ENCODE measurements around the gene DOK7.

DNA sequence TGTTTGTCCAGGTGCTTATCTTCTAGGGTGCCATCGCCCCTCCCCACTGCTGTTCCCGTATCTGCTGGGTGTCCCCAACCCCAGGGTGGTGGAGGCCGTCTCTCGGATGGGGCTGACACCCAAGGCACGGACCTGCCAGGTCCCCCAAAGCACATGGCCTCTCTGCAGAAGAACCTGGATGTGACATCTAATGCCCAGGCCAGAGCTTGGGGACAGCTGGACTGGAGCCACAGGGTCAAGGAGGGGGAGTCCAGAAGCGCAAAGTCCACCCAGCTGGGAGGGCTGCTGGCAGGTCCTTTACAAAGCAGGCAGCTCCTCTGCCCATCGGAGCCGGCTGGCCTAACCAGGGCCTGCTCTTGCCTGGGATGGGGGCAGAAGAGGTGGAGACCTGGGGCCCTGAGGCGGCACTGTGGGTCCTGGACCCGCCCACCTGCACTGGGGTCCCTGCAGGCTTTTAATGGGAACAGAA is 751 bp upstream of the DOK7 start:
- TF ChIP-seq CTCF (IDR thresholded peaks at IDR 0.05 in 4 of 5, conservative IDR thresholded peaks at IDR 0.05 in 1 of 5) (no peak), POLR2A (IDR thresholded peaks at IDR 0.05) (no peak)
